Suprapubic skin (tissue), 4 donors: Measurements from ENCODE around the gene GRB10.

Source experiments
- CTCF ChIP-seq, 2 donors: fragments of 200-600 bp in 1 of 2; fragments of 450-650 bp in 1 of 2; sonication (generic) in 1 of 2; IDR thresholded peaks; one replicate each; pipeline ENCODE4 v1.5.1; 2016 to 2019; ENCODE audit warnings: antibody characterized with exemption in 2 of 2, mild to moderate bottlenecking in 1 of 2, moderate library complexity in 1 of 2
- EP300 ChIP-seq: sonication (generic); formaldehyde crosslinking; IDR thresholded peaks from one replicate; pipeline ENCODE4 v1.6.1; 2017; ENCODE audit warnings: antibody characterized with exemption
- POLR2A ChIP-seq, 2 donors: fragments of 450-650 bp; IDR thresholded peaks; one replicate each; pipeline ENCODE4 v1.6.1; 2017; ENCODE audit warnings: antibody characterized with exemption in 2 of 2, mild to moderate bottlenecking in 2 of 2, moderate library complexity in 2 of 2
- POLR2AphosphoS5 ChIP-seq, 3 donors: sonication (generic); formaldehyde crosslinking; IDR thresholded peaks; one replicate each; pipeline ENCODE4 v1.6.1; 2017; ENCODE audit warnings: antibody characterized with exemption in 3 of 3

GRCh38 chr7:50725774-50726173 is 56.9 kb downstream of the GRB10 start:
- TF ChIP-seq CTCF (IDR thresholded peaks at IDR 0.05) (no peak), POLR2A (IDR thresholded peaks at IDR 0.05) (no peak), POLR2AphosphoS5 (IDR thresholded peaks at IDR 0.05) (no peak), EP300 (no peak)
